T-helper 1 cell treated with Interleukin-12 subunit alpha and Interleukin-12 subunit beta and Interleukin-4 antibody, amounts not matched to agents 30 ng/mL and 1 ng/mL, for 36 hours (primary cell): ENCODE results near the gene ANAPC2. TPM values are rescaled to one million over a fixed set of nuclear protein-coding genes. Genes with fewer than 3 reads are reported as not detected.

ENCODE experiments used
- intact Hi-C: fragments of 100-400 bp; cut with micrococcal nuclease; formaldehyde crosslinking; loops from one replicate; pipeline ENCODE4 v1.15.1; 2024
- total RNA-seq: library from RNA; stranded (reverse); gene quantifications from 2 replicates; pipeline ENCODE4 v1.2.3, GENCODE V29; 2022

ANAPC2 gene
- total RNA-seq, 1 donor from 2014 or later = 77.0 TPM

- intact Hi-C loops = no loop called here
Measured at GRCh38 chr9:137216188-137216965, 28.0 kb upstream of the ANAPC2 start.

GRCh38 chr9:137215196-137215986 lies 27.0 kb upstream of the ANAPC2 start:
- intact Hi-C loops = no loop called here

DNA sequence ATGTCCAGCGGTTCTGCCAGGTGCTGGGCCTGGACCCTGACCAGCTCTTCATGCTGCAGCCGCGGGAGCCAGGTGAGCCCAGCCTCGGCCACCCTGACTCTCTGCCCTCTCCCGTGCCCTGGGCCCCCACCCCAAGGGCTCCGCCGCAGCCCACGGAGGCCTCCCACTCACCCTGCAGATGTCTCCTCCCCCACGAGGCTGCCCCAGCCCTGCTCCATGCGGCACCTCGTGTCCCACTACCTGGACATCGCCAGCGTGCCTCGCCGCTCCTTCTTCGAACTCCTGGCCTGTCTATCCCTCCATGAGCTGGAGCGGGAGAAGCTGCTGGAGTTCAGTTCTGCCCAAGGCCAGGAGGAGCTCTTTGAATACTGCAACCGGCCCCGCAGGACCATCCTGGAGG lies 26.3 kb upstream of the ANAPC2 start:
- intact Hi-C loops = no loop called here

- intact Hi-C loops = no loop called here
Measured at GRCh38 chr9:137213160-137214060, 25.1 kb upstream of the ANAPC2 start.

DNA sequence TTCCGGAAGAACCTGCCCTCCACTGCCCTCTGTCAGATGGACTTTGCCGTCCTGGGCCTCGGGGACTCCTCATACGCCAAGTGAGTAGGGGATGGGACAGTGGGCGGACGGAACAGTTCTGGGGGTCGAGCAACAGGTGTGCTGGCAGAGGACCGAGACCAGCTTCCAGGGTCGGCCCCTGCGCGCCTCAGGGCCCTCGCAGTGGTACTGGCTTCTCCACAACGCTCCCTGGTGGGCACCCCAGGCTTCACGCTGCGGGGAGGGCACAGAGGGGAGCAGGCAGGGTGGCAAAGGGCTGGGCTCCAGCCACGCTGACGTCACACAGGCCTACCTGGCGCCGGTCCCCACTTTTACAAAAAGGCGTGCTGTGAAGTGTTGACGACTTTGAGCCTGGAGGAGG lies 24.2 kb upstream of the ANAPC2 start:
- intact Hi-C loops = no loop called here

- intact Hi-C loops = no loop called here
Measured at GRCh38 chr9:137211532-137211931, 23.2 kb upstream of the ANAPC2 start.

- intact Hi-C loops = loop anchor here (1.0 kb wide), 1 partner anchor 35 kb away; the partner anchor contains the start of gene TUBB4B
Measured at GRCh38 chr9:137206602-137207001, 18.2 kb upstream of the ANAPC2 start.

GRCh38 chr9:137205126-137206069 lies 17.0 kb upstream of the ANAPC2 start, which contains the start of the genes NDOR1 and TMEM203:
Gene NDOR1 (plus strand): TSS chr9:137205700. CDS start chr9:137205778, 78 bp downstream.
Gene TMEM203 (minus strand): TSS chr9:137205648. CDS start chr9:137205414, 234 bp downstream.
- intact Hi-C loops = loop anchor here (1.0 kb wide), 5 partner anchors 17 to 118 kb away; partner anchors contain the start of genes ANAPC2, NELFB, SSNA1 and TUBB4B

- intact Hi-C loops = loop anchor here (1.0 kb wide), 4 partner anchors 16 to 117 kb away; partner anchors contain the start of genes ANAPC2, NELFB and SSNA1
Measured at GRCh38 chr9:137204731-137205125, 16.4 kb upstream of the ANAPC2 start.

- intact Hi-C loops = no loop called here
Measured at GRCh38 chr9:137202966-137203365, 14.6 kb upstream of the ANAPC2 start.

DNA sequence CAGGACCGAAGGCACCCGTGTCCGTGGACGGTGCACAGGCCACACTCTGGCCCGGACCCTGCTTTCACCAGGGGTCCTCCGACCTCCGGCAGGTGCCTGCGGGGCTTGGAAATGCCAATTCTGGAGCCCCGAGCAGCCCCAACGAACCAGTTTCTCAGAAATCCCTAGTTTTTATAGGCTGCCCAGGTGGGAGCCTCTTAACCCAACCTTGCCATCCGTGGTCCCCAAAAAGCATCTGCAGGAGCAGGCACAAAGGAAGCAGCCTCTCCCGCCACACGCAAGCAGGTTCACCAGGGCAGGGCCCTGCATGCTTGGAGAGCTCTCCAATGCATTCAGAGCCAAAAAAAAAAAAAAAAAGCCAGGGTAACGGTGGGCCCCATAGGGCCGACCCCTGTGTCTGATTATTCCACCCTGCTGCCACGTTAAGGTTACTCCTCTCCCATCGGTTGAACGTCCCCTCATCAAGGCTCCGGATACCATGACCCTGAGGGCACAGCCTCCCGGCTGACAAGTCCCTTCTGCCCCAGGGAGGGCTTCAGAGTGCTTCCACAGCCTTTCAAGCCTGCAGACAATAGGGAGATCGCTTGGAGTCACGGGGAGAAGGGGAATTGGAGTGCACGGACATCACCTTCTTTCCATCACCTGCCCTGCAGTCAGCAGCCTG lies 13.0 kb upstream of the ANAPC2 start:
- intact Hi-C loops = loop anchor here (2.0 kb wide), 2 partner anchors 45 to 349 kb away; partner anchors contain the start of genes MRPL41 and PNPLA7

DNA sequence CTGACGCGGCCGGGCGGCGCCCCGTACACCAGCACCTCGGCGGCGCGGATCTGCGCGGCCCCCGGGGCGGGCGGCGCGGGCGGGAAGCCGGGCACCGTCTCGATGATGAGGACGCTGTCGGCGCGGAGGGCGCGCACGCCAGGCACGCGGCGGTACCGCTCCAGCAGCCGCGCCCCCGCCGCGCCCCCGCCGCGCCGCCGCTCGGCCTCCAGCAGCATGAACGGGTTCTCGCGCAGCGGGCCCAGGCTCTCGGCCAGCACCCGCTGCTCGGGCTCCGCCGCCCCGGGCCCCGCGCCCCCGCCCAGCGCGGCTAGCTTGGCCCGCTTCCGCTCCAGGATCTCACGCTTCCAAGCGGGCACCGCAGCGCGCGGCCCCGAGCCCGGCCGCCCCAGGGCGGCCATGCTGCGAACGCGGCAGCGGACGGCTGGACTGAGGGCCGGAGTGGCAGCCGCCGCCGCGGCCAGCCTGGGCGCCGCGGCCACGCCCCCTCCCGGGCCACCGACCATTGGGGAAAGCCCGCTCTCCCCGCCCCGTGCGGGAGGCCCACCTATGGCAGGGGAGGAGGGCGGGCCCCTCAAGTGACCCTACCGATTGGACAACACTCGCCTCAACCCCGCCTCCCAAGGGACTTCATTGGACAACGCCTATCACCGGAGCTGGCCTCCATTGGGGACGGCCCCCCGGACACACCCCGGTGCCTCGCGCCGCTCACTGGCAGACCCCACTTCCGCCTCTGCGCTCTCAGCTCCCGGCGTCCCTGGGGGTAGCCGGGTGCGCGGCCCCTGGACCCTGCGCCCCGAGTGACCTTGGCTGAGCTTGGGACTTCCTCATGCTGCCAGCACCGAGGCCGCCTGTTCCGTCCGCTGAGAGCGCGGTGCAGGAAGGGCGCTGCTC lies 12.2 kb upstream of the ANAPC2 start, which contains the start of gene TPRN:
Gene TPRN (minus strand): TSS at position 431 of the 894 bp plus-strand sequence. CDS start 30 bp downstream, at position 401.
- intact Hi-C loops = loop anchor here (1.0 to 2.0 kb wide), 7 partner anchors 11 to 350 kb away; partner anchors contain the start of genes MRPL41, NELFB, PNPLA7 and TUBB4B

DNA sequence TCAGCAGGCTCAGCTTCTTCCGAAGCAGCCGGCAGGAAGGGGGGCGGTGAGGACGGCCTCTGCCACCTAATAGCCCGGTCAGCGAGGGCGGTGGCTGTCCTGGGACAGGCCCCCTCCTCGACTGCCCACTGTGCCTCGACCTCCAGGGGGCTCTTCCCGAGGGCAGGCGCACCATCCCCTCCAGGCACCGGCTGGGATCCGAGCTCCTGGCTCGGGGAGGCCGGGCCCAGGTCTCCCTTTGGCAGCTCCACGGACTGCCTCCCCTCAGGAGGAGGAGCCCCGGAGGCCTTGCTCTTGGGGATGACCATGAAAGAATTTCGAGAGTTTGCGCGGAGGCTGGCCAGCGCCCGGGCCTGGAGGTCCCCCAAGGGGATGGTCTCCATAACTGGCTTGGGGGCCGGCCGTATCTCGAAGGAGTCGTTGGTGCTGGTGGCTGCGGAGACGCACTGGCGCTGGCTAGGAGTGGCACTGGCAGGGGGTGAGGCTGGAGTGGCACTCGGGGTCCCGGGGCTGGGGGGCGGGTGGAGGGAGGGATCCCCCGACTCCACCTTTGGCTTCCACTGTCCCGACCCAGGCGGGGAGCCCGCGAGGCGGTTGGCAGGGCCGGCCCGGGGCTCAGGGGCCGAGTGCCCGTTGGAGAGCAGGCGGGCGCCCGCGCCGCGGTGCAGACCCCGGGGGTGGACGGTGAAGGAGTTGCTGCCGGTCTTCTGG lies 11.2 kb upstream of the ANAPC2 start:
- intact Hi-C loops = loop anchor here (1.0 to 2.0 kb wide), 7 partner anchors 10 to 351 kb away; partner anchors contain the start of genes MRPL41, NELFB, PNPLA7 and TUBB4B

DNA sequence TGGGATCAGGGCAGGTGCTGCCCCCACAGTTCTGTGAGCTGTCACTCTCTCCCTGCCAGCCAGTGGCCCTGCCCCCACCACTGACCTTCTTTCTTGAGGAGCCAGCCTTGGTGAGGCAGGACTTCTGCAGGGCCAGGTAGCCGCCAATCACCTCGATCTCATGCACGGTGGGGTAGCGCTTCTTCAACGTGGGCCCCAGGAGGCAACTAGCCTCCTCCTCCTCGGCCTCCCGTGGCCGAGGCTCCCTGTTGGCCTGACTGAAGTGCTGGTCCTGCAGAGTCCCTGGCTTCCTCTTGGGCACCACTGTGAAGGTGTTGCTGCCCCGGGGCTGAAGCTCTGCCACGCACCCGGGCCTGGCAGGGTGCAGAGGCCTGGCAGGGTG lies 10.5 kb upstream of the ANAPC2 start:
- intact Hi-C loops = no loop called here

- intact Hi-C loops = no loop called here
Measured at GRCh38 chr9:137198051-137198901, 9.9 kb upstream of the ANAPC2 start.

GRCh38 chr9:137195525-137196220 lies 7.3 kb upstream of the ANAPC2 start:
- intact Hi-C loops = no loop called here
